ENCODE data around the gene MAPKAPK2. TPM values are rescaled to one million over a fixed set of nuclear protein-coding genes. Genes with fewer than 3 reads are reported as not detected.

Gene MAPKAPK2
- total RNA-seq, 4 donors from 2014 or later = 49.6 to 92.4 (median 59.6) TPM

DNA sequence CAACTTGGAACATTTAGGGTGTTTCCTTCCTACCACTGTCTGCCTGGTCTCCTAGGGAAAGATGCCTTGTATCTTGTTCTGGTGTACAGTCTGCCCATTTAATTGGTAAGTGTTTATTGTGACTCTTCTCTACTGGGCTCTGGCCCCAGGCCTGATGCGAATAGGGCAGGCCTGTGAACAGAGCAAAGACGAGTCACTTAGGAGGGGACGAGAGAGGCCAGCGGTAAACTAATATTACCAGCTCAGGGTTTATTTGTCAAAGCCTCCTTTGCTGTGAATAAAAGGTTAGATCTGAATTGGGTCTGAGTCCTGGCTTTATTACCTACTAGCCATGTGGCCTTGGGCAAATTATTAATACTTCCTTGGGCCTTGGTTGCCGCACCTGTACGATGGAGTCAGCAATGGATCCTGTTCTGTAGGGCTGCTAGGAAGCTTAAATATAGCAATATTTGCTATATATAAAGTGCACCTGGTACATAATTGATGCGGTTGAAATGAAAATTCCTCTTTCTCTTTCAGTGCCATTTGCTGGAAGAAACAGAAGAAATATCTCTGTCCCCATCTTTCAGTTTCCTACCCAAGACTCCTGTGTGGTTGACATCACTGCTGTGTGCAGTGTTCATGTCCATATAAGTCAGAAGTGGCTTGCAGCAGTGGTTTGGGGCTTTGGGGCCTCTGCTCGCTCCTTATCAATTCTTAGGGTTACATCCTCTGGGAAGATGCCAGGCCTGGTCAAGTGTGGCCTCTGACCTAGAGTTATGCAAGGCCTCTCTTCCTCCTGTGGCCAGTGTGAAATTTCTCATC is 32.4 kb downstream of the MAPKAPK2 start:
- peak overlapping the region; percentile 45 to 73 (median 69) for H3K27ac ChIP-seq
- no peaks in the 10 kb centered on the region for H3K27me3 ChIP-seq
- H3K4me3 ChIP-seq = no peak overlapping the region
- TF ChIP-seq, protein P1, sequence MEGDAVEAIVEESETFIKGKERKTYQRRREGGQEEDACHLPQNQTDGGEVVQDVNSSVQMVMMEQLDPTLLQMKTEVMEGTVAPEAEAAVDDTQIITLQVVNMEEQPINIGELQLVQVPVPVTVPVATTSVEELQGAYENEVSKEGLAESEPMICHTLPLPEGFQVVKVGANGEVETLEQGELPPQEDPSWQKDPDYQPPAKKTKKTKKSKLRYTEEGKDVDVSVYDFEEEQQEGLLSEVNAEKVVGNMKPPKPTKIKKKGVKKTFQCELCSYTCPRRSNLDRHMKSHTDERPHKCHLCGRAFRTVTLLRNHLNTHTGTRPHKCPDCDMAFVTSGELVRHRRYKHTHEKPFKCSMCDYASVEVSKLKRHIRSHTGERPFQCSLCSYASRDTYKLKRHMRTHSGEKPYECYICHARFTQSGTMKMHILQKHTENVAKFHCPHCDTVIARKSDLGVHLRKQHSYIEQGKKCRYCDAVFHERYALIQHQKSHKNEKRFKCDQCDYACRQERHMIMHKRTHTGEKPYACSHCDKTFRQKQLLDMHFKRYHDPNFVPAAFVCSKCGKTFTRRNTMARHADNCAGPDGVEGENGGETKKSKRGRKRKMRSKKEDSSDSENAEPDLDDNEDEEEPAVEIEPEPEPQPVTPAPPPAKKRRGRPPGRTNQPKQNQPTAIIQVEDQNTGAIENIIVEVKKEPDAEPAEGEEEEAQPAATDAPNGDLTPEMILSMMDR (IDR thresholded peaks at IDR 0.05) = no peak
- TF ChIP-seq POLR2A (IDR thresholded peaks at IDR 0.05) = no peak
- H3K9me3 ChIP-seq = no peaks in the 10 kb centered on the region
- peaks cover 3 to 79% (median 21%) of the 10 kb centered on the region in 4 donors for H3K4me1 ChIP-seq
- no peaks in the 10 kb centered on the region for H3K36me3 ChIP-seq
- peak in 1 of 3 donors; percentile 62 for DNase-seq

DNA sequence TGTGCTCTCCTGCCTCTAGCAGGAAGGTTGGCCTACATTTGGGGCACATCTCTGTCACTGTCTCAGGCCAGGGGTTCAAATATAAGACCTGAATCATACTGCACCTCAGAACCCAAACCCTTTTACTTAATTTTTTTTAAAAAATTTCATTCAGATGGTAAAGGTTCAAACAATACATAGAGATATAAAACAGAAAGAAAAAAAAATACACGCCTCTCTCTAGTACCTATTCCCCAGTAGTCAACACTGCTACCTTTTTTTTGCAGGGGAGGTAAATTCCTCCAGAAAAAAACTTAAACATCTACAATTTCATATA is 32.9 kb downstream of the MAPKAPK2 start:
- DNase-seq = no peak
- Histone ChIP-seq H3K27me3 (no peaks in the 10 kb centered on the region), H3K9me3 (no peaks in the 10 kb centered on the region), H3K36me3 (no peaks in the 10 kb centered on the region), H3K27ac (peak overlapping the region in 2 of 4 donors; percentile 69), H3K4me1 (peaks cover 3 to 73% (median 21%) of the 10 kb centered on the region in 4 donors), H3K4me3 (no peak overlapping the region)
- TF ChIP-seq POLR2A (IDR thresholded peaks at IDR 0.05) = no peak
- TF ChIP-seq, protein P1 (IDR thresholded peaks at IDR 0.05) = no peak

- Histone ChIP-seq H3K27ac (peak overlapping the region in 2 of 4 donors; percentile 29 to 34), H3K36me3 (no peaks in the 10 kb centered on the region), H3K4me1 (peaks cover 5 to 73% (median 18%) of the 10 kb centered on the region in 4 donors), H3K4me3 (no peak overlapping the region), H3K27me3 (no peaks in the 10 kb centered on the region), H3K9me3 (no peaks in the 10 kb centered on the region)
- no peak for TF ChIP-seq POLR2A (IDR thresholded peaks at IDR 0.05)
- TF ChIP-seq, protein P1 (IDR thresholded peaks at IDR 0.05) = no peak
- DNase-seq = peak in 1 of 3 donors; percentile 50
Measured at GRCh38 chr1:206719169-206719839, 34.6 kb downstream of the MAPKAPK2 start.

GRCh38 chr1:206721454-206721853 is 36.7 kb downstream of the MAPKAPK2 start:
- peaks cover 4 to 67% (median 20%) of the 10 kb centered on the region in 4 donors for H3K4me1 ChIP-seq
- peak in 1 of 3 donors; percentile 45 for DNase-seq

GRCh38 chr1:206722751-206723461 is 38.2 kb downstream of the MAPKAPK2 start:
- TF ChIP-seq, protein P1 (IDR thresholded peaks at IDR 0.05) = no peak
- no peak for TF ChIP-seq POLR2A (IDR thresholded peaks at IDR 0.05)
- Histone ChIP-seq H3K4me3 (no peak overlapping the region), H3K36me3 (no peaks in the 10 kb centered on the region), H3K27me3 (no peaks in the 10 kb centered on the region), H3K4me1 (peaks cover 4 to 59% (median 18%) of the 10 kb centered on the region in 4 donors), H3K27ac (peak overlapping the region in 1 of 4 donors; percentile 37), H3K9me3 (no peaks in the 10 kb centered on the region)
- DNase-seq = peak in 1 of 3 donors; percentile 40

More at GRCh38 chr1:206721454-206721853, 36.7 kb downstream of the MAPKAPK2 start:
- Histone ChIP-seq H3K9me3 (no peaks in the 10 kb centered on the region), H3K27me3 (no peaks in the 10 kb centered on the region), H3K36me3 (no peaks in the 10 kb centered on the region), H3K4me3 (no peak overlapping the region), H3K27ac (no peak overlapping the region)
- TF ChIP-seq POLR2A (IDR thresholded peaks at IDR 0.05) = no peak
- TF ChIP-seq, protein P1 (IDR thresholded peaks at IDR 0.05) = no peak
